ENCODE results near the gene CD300C. TPM values are rescaled to one million over a fixed set of nuclear protein-coding genes. Genes with fewer than 3 reads are reported as not detected.
"Not testable (repeated sequence)": the region's sequence is repeated elsewhere in the genome, so short reads cannot be mapped to it uniquely, and the experiment has no call there.

The CD300C gene
- total RNA-seq, 3 donors from 2014 or later, result 0.26 to 1.7 (median 0.95) TPM

- ATAC-seq (peak; percentile 51), DNase-seq (no peak)
- TF ChIP-seq, protein P1, sequence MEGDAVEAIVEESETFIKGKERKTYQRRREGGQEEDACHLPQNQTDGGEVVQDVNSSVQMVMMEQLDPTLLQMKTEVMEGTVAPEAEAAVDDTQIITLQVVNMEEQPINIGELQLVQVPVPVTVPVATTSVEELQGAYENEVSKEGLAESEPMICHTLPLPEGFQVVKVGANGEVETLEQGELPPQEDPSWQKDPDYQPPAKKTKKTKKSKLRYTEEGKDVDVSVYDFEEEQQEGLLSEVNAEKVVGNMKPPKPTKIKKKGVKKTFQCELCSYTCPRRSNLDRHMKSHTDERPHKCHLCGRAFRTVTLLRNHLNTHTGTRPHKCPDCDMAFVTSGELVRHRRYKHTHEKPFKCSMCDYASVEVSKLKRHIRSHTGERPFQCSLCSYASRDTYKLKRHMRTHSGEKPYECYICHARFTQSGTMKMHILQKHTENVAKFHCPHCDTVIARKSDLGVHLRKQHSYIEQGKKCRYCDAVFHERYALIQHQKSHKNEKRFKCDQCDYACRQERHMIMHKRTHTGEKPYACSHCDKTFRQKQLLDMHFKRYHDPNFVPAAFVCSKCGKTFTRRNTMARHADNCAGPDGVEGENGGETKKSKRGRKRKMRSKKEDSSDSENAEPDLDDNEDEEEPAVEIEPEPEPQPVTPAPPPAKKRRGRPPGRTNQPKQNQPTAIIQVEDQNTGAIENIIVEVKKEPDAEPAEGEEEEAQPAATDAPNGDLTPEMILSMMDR (IDR thresholded peaks at IDR 0.05), result no peak
- Histone ChIP-seq H3K9me3 (no peaks in the 10 kb centered on the region), H3K36me3 (ENCODE audit: low read depth) (no peaks in the 10 kb centered on the region), H3K4me3 (no peak overlapping the region), H3K4me1 (ENCODE audit: low read depth) (no peaks in the 10 kb centered on the region)
- intact Hi-C loops (cut with DNase I, micrococcal nuclease), result no loop called here
Observed at GRCh38 chr17:74520016-74520434, 25.9 kb downstream of the CD300C start.

GRCh38 chr17:74518413-74518981, 27.4 kb downstream of the CD300C start:
- H3K4me1 ChIP-seq (ENCODE audit: low read depth); H3K4me3 ChIP-seq; H3K36me3 ChIP-seq (ENCODE audit: low read depth); ATAC-seq; H3K9me3 ChIP-seq; intact Hi-C loops (cut with DNase I, micrococcal nuclease); DNase-seq: not testable (repeated sequence)

- Histone ChIP-seq H3K36me3 (ENCODE audit: low read depth) (no peaks in the 10 kb centered on the region), H3K9me3 (no peaks in the 10 kb centered on the region), H3K4me1 (ENCODE audit: low read depth) (no peaks in the 10 kb centered on the region), H3K4me3 (no peak overlapping the region)
- ATAC-seq, result no peak
- intact Hi-C loops (cut with DNase I, micrococcal nuclease), result no loop called here
- TF ChIP-seq, protein P1 (IDR thresholded peaks at IDR 0.05), result no peak
- DNase-seq, result no peak
Observed at GRCh38 chr17:74516561-74517328, 29.2 kb downstream of the CD300C start.

- H3K4me3 ChIP-seq, result no peak overlapping the region
- TF ChIP-seq, protein P1 (IDR thresholded peaks at IDR 0.05), result no peak
- H3K36me3 ChIP-seq (ENCODE audit: low read depth), result no peaks in the 10 kb centered on the region
- ATAC-seq (no peak), DNase-seq (no peak)
- no peaks in the 10 kb centered on the region for H3K9me3 ChIP-seq
- no peaks in the 10 kb centered on the region for H3K4me1 ChIP-seq (ENCODE audit: low read depth)
- intact Hi-C loops (cut with DNase I, micrococcal nuclease), result no loop called here
Observed at GRCh38 chr17:74515941-74516340, 30.0 kb downstream of the CD300C start.

DNA sequence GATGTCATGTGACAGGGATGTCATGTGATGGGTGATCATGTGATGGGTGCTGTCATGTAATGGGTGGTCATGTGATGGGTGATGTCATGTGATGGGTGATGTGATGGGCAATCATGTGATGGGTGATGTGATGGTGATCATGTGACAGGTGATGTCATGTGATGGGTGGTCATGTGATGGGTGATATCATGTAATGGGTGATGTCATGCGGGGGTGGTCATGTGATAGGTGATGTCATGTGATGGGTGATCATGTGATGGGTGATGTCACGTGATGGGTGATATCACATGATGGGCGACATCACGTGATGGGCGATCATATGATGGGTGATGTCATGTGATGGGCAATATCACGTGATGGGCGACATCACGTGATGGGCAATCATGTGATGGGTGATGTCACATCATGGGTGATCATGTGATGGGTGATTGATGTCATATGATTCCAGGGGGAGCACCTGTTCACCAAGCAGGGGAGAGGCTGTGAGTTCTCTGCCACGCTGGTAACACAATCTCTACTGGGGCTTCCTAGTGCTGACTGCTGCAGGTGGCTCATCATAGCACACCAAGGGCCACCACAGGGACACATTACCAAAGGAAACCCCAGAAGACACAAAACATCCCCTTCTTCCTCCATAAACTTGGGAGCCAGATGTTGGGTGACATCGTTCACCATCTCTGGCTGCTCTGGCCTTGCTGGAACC, 31.1 kb downstream of the CD300C start:
- no peaks in the 10 kb centered on the region for H3K9me3 ChIP-seq
- DNase-seq (no peak), ATAC-seq (no peak)
- intact Hi-C loops (cut with DNase I, micrococcal nuclease), result no loop called here
- TF ChIP-seq, protein P1 (IDR thresholded peaks at IDR 0.05), result no peak
- H3K4me1 ChIP-seq (ENCODE audit: low read depth), result no peaks in the 10 kb centered on the region
- no peak overlapping the region for H3K4me3 ChIP-seq
- no peaks in the 10 kb centered on the region for H3K36me3 ChIP-seq (ENCODE audit: low read depth)

All from mucosa of descending colon (tissue), 3 donors.